Activated CD8-positive, alpha-beta T cell treated with anti-CD3 and anti-CD28 coated beads, Interleukin-2, amount 10 ng/mL, durations not matched to agents 7 days and 5 days (primary cell): Measurements from ENCODE around the gene GRIK2. TPM values are rescaled to one million over a fixed set of nuclear protein-coding genes. Genes with fewer than 3 reads are reported as not detected.

Experiments
- ATAC-seq: fragments of 150-1000 bp; cut with Tn5 transposase; one replicate; pipeline ENCODE4 v1.10.0; 2021; ENCODE audit warnings: moderate library complexity
- CTCF ChIA-PET: fragments of 350-600 bp; sonication (Branson Sonifier 250); formaldehyde crosslinking; loops from one replicate; lab custom pipeline; 2021; ENCODE audit warnings: antibody characterized with exemption; lab: Charles Lee
- POLR2A ChIA-PET: fragments of 350-600 bp; sonication (Branson Sonifier 250); formaldehyde crosslinking; loops from one replicate; lab custom pipeline; 2021; ENCODE audit warnings: antibody characterized with exemption; lab: Charles Lee
- DNase-seq: peaks from one replicate; pipeline ENCODE4 v3.0.0-alpha.2; 2020
- H3K27ac Mint-ChIP-seq: one replicate; pipeline ENCODE4 v1.8.0; 2021; ENCODE audit warnings: mild to moderate bottlenecking, mixed read lengths
- H3K27me3 Mint-ChIP-seq: one replicate; pipeline ENCODE4 v1.8.0; 2021; ENCODE audit warnings: low read depth, mixed read lengths
- H3K36me3 Mint-ChIP-seq: one replicate; pipeline ENCODE4 v1.8.0; 2021; ENCODE audit warnings: low read depth, mixed read lengths
- H3K4me1 Mint-ChIP-seq: one replicate; pipeline ENCODE4 v1.8.0; 2021; ENCODE audit warnings: low read depth, mixed read lengths
- H3K4me3 Mint-ChIP-seq: one replicate; pipeline ENCODE4 v1.8.0; 2021; ENCODE audit warnings: mild to moderate bottlenecking, mixed read lengths
- H3K9me3 Mint-ChIP-seq: one replicate; pipeline ENCODE4 v1.8.0; 2022; ENCODE audit warnings: mixed read lengths; ENCODE audit not compliant: insufficient read depth
- total RNA-seq, 2 experiments: library from RNA; stranded (reverse); gene quantifications; one replicate each; pipeline ENCODE4 v1.2.3, GENCODE V29; 2021

GRIK2 gene
- total RNA-seq, 2 experiments from 2014 or later: not detected

- CTCF ChIA-PET: no interaction called here
- Mint-ChIP-seq H3K27me3 (peaks cover 27% of the 10 kb centered on the region), H3K4me1 (peaks cover 5% of the 10 kb centered on the region), H3K27ac (no peak overlapping the region), H3K36me3 (peaks cover 3% of the 10 kb centered on the region), H3K4me3 (no peak overlapping the region), H3K9me3 (no peaks in the 10 kb centered on the region)
- POLR2A ChIA-PET: interaction anchor here (0.6 kb wide), 1 partner anchor 61 kb away, joined by 3 read pairs; no protein-coding TSS in a partner anchor
- DNase-seq: no peak
- no peak for ATAC-seq
These were observed 800 bp upstream of the GRIK2 start for GRCh38 chr6:101392586-101393230.

GRCh38 chr6:101393829-101394251 is 332 bp downstream of the GRIK2 start:
- Mint-ChIP-seq H3K4me1 (peaks cover 5% of the 10 kb centered on the region), H3K27ac (no peak overlapping the region), H3K9me3 (no peaks in the 10 kb centered on the region), H3K27me3 (peaks cover 34% of the 10 kb centered on the region), H3K36me3 (peaks cover 5% of the 10 kb centered on the region), H3K4me3 (peak overlapping the region; percentile 5)
- CTCF ChIA-PET: interaction anchor here (1.1 kb wide), 1 partner anchor 10 kb away, joined by 3 read pairs; no protein-coding TSS in a partner anchor
- no peak for DNase-seq
- no peak for ATAC-seq
- POLR2A ChIA-PET: no interaction called here

DNA sequence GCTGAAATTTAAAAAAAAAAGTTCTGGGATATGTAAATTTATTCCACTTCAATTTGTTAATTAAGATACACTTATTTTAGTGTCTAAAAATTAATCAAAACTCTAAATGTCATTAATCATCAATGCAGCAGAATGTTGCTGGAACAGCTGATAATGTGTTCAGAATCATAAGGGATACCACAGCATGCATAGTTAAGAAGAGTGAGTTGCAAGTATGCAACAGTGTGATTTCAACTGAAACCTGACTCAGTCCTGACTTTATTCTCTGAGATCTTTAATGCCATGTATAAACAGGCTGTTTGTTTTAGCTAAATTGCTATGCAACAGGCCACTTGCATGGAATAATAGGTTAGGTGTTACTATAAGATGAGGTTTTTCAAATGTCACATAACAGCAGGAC is 1.4 kb downstream of the GRIK2 start:
- H3K9me3 Mint-ChIP-seq: no peaks in the 10 kb centered on the region
- H3K27me3 Mint-ChIP-seq: peaks cover 44% of the 10 kb centered on the region
- H3K27ac Mint-ChIP-seq: no peak overlapping the region
- no peak overlapping the region for H3K4me3 Mint-ChIP-seq
- ATAC-seq (no peak), DNase-seq (no peak)
- CTCF ChIA-PET: no interaction called here
- H3K4me1 Mint-ChIP-seq: peaks cover 5% of the 10 kb centered on the region
- POLR2A ChIA-PET: no interaction called here
- H3K36me3 Mint-ChIP-seq: peaks cover 5% of the 10 kb centered on the region

GRCh38 chr6:101395345-101395744 is 1.8 kb downstream of the GRIK2 start:
- DNase-seq: no peak
- peaks cover 5% of the 10 kb centered on the region for H3K4me1 Mint-ChIP-seq
- no peak overlapping the region for H3K4me3 Mint-ChIP-seq
- H3K27ac Mint-ChIP-seq: no peak overlapping the region
- CTCF ChIA-PET: no interaction called here
- ATAC-seq: no peak
- POLR2A ChIA-PET: no interaction called here
- H3K36me3 Mint-ChIP-seq: peaks cover 5% of the 10 kb centered on the region
- peaks cover 48% of the 10 kb centered on the region for H3K27me3 Mint-ChIP-seq
- H3K9me3 Mint-ChIP-seq: no peaks in the 10 kb centered on the region

GRCh38 chr6:101396548-101397173 is 3.2 kb downstream of the GRIK2 start:
- Mint-ChIP-seq H3K9me3 (no peaks in the 10 kb centered on the region), H3K4me1 (peaks cover 5% of the 10 kb centered on the region), H3K36me3 (peaks cover 5% of the 10 kb centered on the region), H3K27ac (no peak overlapping the region), H3K4me3 (no peak overlapping the region), H3K27me3 (peaks cover 53% of the 10 kb centered on the region)
- CTCF ChIA-PET: no interaction called here
- DNase-seq: peak; percentile 70
- POLR2A ChIA-PET: no interaction called here
- ATAC-seq: no peak

DNA sequence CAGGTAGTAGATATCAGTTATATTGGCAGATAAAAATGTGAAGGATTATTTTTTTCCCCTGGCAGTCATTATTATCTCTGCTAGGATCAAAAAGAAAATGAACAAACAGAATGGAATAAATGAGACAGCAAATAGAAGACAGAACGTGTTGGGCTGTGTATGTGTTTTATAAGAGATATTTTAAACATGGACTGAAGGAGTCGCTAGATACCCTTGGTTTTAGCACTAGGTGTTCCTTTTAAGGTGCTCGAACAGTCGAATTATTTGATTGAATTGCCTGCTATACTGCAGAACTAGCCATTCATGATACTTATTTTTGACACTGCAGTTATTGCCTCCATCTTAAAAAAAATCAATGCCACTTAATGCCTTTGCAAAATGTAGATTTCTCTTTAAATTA is 3.7 kb downstream of the GRIK2 start:
- Mint-ChIP-seq H3K27me3 (peaks cover 56% of the 10 kb centered on the region), H3K9me3 (no peaks in the 10 kb centered on the region), H3K4me1 (peaks cover 5% of the 10 kb centered on the region), H3K36me3 (peaks cover 5% of the 10 kb centered on the region), H3K27ac (no peak overlapping the region), H3K4me3 (no peak overlapping the region)
- no peak for DNase-seq
- ChIA-PET CTCF (no interaction called here), POLR2A (no interaction called here)
- ATAC-seq: no peak

DNA sequence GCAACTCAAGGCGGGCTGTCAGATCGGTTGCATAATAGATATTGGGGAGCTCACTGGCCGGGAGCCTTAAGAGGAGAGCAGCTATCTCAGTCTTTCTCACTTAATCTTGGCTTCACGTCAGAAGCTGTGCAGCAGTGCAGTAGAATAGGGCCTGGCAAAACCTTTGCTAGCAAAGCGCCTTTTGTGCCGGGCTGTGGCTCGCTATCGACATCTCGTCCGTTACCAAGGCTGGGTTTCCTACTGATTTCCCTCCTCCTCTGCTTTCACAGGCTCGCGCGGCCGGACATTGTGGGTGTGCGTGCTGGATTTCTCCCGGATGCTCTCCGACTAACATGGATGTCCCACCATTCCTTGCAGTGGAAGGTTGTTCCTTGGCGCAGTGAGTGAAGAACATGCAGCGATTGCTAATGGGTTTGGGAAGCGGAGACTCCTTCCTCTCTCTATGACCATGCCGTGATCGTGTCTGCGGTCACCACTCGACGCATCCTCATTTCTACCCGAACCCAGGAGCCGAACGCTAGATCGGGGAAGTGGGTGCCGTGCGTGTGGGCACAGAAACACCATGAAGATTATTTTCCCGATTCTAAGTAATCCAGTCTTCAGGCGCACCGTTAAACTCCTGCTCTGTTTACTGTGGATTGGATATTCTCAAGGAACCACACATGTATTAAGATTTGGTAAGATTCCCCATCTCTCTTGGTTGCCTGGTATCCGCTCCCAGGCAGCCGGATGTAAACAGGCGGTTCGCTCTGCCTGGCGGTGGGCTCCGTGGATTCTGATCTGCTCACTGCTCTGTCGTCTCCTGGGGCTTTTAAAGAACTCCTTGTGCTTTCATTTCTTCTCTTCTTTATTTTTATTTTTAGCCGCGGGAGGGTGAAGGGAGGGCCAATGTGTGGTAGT is 5.5 kb downstream of the GRIK2 start:
- H3K36me3 Mint-ChIP-seq: peaks cover 5% of the 10 kb centered on the region
- no peak overlapping the region for H3K27ac Mint-ChIP-seq
- ChIA-PET CTCF (no interaction called here), POLR2A (no interaction called here)
- DNase-seq: no peak
- peaks cover 2% of the 10 kb centered on the region for H3K4me1 Mint-ChIP-seq
- no peak for ATAC-seq
- H3K4me3 Mint-ChIP-seq: no peak overlapping the region
- H3K9me3 Mint-ChIP-seq: no peaks in the 10 kb centered on the region
- H3K27me3 Mint-ChIP-seq: peaks cover 58% of the 10 kb centered on the region

DNA sequence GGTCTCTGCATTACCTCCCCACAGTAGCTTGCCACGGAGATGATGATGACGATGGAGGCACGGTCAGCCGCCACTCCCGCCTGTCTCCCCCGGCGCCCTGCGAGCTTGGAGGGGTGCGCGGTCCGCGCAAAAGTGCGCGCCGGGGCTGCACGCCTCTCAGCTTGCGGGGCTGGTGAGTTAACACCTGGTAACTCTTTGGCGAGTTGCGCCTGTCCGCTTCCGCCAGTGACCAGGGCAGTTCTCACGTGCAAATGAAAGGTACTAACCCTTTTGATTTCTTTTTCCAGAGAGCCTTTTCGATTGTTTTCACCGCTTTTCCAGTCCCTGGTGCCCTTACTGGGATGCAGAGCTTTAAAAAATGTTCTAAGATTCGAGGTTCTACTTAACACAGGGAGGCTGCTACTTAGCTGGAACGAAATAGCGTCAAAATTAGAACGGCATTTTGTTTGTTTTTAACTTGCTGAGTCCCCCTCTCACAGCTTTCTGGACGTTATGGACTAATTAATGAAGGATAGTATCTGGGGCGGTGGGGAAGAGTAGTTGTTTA is 6.2 kb downstream of the GRIK2 start:
- Mint-ChIP-seq H3K4me3 (no peak overlapping the region), H3K9me3 (no peaks in the 10 kb centered on the region), H3K27me3 (peaks cover 55% of the 10 kb centered on the region), H3K36me3 (peaks cover 2% of the 10 kb centered on the region), H3K27ac (no peak overlapping the region), H3K4me1 (peaks cover 2% of the 10 kb centered on the region)
- ChIA-PET CTCF (no interaction called here), POLR2A (no interaction called here)
- DNase-seq (no peak), ATAC-seq (no peak)

GRCh38 chr6:101400326-101401135 is 7.0 kb downstream of the GRIK2 start:
- Mint-ChIP-seq H3K9me3 (no peaks in the 10 kb centered on the region), H3K36me3 (peaks cover 2% of the 10 kb centered on the region), H3K4me3 (no peak overlapping the region), H3K27me3 (peaks cover 56% of the 10 kb centered on the region), H3K4me1 (peaks cover 4% of the 10 kb centered on the region), H3K27ac (no peak overlapping the region)
- CTCF ChIA-PET: no interaction called here
- POLR2A ChIA-PET: no interaction called here
- DNase-seq: no peak
- ATAC-seq: no peak

- Mint-ChIP-seq H3K36me3 (peaks cover 2% of the 10 kb centered on the region), H3K4me3 (no peak overlapping the region), H3K9me3 (no peaks in the 10 kb centered on the region), H3K4me1 (peaks cover 4% of the 10 kb centered on the region), H3K27ac (no peak overlapping the region), H3K27me3 (peaks cover 54% of the 10 kb centered on the region)
- no peak for DNase-seq
- CTCF ChIA-PET: no interaction called here
- POLR2A ChIA-PET: no interaction called here
- no peak for ATAC-seq
These were observed 7.7 kb downstream of the GRIK2 start for GRCh38 chr6:101401171-101401570.
